GM12801 (cell line): ENCODE data around the gene UNKL.

ENCODE experiments used
- TF ChIP-seq, protein P1 (sequence below): IDR thresholded peaks from one replicate; pipeline ENCODE4 v1.5.1; 2011; ENCODE audit warnings: control low read depth; ENCODE audit not compliant: insufficient read length; ENCODE audit errors: extremely low read depth

The UNKL gene

DNA sequence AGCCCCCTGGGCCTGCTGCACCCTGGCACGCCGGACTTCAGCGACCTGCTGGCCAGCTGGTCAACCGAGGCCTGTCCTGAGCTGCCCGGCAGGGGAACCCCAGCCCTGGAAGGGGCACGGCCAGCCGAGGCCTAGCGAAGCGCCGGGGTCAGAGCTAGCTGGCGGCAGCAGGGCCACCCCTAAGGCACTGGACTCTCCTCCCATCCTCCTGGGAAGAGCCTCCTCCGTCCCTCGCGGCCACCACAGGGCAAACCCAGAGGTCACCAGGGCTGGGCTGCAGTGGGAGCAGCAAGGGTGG is 18.7 kb upstream of the UNKL start:
- TF ChIP-seq, protein P1, sequence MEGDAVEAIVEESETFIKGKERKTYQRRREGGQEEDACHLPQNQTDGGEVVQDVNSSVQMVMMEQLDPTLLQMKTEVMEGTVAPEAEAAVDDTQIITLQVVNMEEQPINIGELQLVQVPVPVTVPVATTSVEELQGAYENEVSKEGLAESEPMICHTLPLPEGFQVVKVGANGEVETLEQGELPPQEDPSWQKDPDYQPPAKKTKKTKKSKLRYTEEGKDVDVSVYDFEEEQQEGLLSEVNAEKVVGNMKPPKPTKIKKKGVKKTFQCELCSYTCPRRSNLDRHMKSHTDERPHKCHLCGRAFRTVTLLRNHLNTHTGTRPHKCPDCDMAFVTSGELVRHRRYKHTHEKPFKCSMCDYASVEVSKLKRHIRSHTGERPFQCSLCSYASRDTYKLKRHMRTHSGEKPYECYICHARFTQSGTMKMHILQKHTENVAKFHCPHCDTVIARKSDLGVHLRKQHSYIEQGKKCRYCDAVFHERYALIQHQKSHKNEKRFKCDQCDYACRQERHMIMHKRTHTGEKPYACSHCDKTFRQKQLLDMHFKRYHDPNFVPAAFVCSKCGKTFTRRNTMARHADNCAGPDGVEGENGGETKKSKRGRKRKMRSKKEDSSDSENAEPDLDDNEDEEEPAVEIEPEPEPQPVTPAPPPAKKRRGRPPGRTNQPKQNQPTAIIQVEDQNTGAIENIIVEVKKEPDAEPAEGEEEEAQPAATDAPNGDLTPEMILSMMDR: no peak

- TF ChIP-seq, protein P1: no peak
These were observed 18.1 kb upstream of the UNKL start for GRCh38 chr16:1432388-1433262.

DNA sequence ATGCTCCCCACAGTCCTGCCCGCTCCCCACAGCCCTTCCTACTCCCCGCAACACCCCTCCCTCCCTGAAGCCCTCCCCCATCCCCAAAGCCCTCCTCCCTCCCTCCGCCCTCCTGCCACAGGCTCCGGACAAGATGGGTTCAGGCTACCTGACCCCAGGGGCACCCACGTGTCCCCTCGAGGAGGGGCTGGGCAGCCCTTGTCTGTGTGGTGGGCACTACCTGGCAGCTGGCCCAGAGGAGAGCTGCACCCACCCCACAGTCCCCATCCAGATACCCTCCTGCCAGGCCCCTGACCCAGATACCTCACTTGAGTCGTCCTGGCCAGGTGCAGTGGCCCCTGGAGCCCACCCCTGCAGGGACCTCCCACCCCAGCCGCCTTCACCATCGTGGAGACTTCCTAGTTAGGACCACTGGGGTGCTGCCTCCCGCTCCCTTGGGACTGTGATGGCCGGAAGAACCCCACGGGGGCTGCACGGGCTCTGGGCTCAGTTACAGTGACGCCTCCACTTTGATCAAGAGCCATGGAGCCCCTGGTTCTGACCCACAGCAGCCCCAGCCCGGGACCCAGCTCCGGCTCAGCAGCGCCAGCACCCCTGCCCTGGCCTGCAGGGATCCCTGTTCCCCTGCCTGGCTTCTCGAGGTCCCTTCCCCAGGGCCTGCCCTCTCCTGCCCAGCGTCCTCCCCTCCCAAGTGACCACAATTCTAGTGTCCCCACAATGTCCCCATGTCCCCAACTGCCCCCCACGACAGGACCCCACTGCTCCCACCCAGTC is 17.2 kb upstream of the UNKL start:
- TF ChIP-seq, protein P1: no peak

- TF ChIP-seq, protein P1: no peak
These were observed 16.4 kb upstream of the UNKL start, which contains the start of gene PERCC1 for GRCh38 chr16:1430759-1431496. PERCC1 (plus strand) TSS chr16:1431078; CDS start chr16:1432594, 1,516 bp downstream.

DNA sequence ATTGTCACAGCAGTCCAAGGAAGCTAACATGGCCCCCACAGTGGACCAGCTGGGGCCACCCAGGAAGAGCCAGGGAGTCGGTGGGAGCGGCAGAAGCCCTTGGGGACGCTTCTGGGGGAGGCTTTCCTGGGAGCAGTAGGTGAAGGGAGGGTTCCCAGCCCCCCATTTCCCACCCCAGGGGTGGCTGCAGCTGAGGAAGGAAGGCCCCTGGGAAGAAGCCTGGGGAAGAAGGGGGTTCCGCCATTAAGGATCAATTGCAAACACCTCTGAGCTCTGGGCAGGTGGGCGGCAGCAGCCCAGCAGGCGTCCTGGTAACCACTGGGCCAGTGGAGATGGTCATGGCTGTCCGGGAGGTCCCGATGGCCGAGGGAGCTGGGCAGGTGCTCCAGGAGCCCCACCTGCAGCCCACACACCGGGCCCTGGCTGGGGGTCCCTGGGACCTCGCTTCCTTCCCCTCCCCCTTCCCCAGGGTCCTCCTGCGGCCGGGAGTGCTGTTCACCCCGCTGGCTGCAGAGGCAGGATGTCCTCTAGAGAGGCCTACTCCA is 15.8 kb upstream of the UNKL start:
- TF ChIP-seq, protein P1: no peak

- TF ChIP-seq, protein P1: no peak
These were observed 15.1 kb upstream of the UNKL start for GRCh38 chr16:1429631-1430030.

- TF ChIP-seq, protein P1: no peak
These were observed 14.5 kb upstream of the UNKL start for GRCh38 chr16:1429012-1429411.
